ENCODE results near the gene MRPS27.

DNA sequence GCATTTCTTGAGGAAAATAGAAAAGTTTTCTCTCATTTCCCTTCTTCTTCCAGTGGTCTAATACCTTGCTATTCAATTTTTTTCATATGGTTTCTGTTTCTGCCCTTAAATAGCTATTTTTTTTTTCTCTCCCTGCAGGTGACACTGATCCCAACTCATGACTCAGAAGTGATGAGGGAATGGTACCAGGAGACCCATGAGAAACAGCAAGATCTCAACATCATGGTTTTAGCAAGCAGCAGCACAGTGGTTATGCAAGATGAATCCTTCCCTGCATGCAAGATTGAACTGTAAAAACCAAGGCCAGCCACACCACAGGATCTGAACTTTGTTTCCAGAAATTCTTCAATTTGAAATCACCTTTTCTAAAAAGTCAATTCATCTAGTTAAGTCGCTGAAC lies 115.1 kb downstream of the MRPS27 start:
- TF ChIP-seq, protein P1, sequence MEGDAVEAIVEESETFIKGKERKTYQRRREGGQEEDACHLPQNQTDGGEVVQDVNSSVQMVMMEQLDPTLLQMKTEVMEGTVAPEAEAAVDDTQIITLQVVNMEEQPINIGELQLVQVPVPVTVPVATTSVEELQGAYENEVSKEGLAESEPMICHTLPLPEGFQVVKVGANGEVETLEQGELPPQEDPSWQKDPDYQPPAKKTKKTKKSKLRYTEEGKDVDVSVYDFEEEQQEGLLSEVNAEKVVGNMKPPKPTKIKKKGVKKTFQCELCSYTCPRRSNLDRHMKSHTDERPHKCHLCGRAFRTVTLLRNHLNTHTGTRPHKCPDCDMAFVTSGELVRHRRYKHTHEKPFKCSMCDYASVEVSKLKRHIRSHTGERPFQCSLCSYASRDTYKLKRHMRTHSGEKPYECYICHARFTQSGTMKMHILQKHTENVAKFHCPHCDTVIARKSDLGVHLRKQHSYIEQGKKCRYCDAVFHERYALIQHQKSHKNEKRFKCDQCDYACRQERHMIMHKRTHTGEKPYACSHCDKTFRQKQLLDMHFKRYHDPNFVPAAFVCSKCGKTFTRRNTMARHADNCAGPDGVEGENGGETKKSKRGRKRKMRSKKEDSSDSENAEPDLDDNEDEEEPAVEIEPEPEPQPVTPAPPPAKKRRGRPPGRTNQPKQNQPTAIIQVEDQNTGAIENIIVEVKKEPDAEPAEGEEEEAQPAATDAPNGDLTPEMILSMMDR (conservative IDR thresholded peaks at IDR 0.05), result no peak
- no peak for TF ChIP-seq ZFX (IDR thresholded peaks at IDR 0.05)
